BJ (cell line): ENCODE measurements around the gene PCTP. TPM values are rescaled to one million over a fixed set of nuclear protein-coding genes. Genes with fewer than 3 reads are reported as not detected.

ENCODE experiments used
- CTCF ChIA-PET: fragments of 350-600 bp; formaldehyde crosslinking; extraction: SDS; loops from one replicate; lab custom pipeline; 2021; ENCODE audit warnings: antibody characterized with exemption, inconsistent platforms; lab: Yijun Ruan, JAX
- POLR2A ChIA-PET: fragments of 300-600 bp; sonication (Branson Sonifier 250); formaldehyde crosslinking; extraction: SDS; loops from one replicate; lab custom pipeline; 2021; ENCODE audit warnings: antibody characterized with exemption; lab: Charles Lee
- DNase-seq: peaks from one replicate; pipeline ENCODE4 v3.0.0-alpha.2; 2011; ENCODE audit warnings: low read depth
- H3K27me3 ChIP-seq: 2 replicates; pipeline ENCODE4 v1.6.0; 2011; ENCODE audit warnings: low read length; ENCODE audit not compliant: control insufficient read depth, insufficient read depth
- H3K36me3 ChIP-seq: 2 replicates; pipeline ENCODE4 v1.5.1; 2011; ENCODE audit warnings: low read length; ENCODE audit not compliant: control insufficient read depth, insufficient read depth
- H3K4me3 ChIP-seq: 2 replicates; pipeline ENCODE4 v1.5.1; 2011; ENCODE audit warnings: low read depth, mild to moderate bottlenecking, control low read depth, low read length
- polyA plus RNA-seq: library from polyadenylated mRNA; depleted of rRNA; stranded (reverse); fragments of >200 nt; gene quantifications from 2 replicates; pipeline ENCODE4 v1.2.3, GENCODE V29; 2011; rRNA removed
- TF ChIP-seq, protein P1 (sequence below): IDR thresholded peaks from 2 replicates; pipeline ENCODE4 v1.5.1; 2011; ENCODE audit warnings: low read depth, mild to moderate bottlenecking, control low read depth, inconsistent platforms, low read length, moderate library complexity; ENCODE audit not compliant: insufficient read depth

Gene PCTP
- polyA plus RNA-seq, 1 experiment = 10.2 TPM

GRCh38 chr17:55822028-55822427 is 71.2 kb downstream of the PCTP start:
- ChIA-PET CTCF (no interaction called here), POLR2A (no interaction called here)
- H3K4me3 ChIP-seq = no peak overlapping the region
- H3K27me3 ChIP-seq = no peaks in the 10 kb centered on the region
- TF ChIP-seq, protein P1, sequence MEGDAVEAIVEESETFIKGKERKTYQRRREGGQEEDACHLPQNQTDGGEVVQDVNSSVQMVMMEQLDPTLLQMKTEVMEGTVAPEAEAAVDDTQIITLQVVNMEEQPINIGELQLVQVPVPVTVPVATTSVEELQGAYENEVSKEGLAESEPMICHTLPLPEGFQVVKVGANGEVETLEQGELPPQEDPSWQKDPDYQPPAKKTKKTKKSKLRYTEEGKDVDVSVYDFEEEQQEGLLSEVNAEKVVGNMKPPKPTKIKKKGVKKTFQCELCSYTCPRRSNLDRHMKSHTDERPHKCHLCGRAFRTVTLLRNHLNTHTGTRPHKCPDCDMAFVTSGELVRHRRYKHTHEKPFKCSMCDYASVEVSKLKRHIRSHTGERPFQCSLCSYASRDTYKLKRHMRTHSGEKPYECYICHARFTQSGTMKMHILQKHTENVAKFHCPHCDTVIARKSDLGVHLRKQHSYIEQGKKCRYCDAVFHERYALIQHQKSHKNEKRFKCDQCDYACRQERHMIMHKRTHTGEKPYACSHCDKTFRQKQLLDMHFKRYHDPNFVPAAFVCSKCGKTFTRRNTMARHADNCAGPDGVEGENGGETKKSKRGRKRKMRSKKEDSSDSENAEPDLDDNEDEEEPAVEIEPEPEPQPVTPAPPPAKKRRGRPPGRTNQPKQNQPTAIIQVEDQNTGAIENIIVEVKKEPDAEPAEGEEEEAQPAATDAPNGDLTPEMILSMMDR = no peak
- H3K36me3 ChIP-seq = no peaks in the 10 kb centered on the region
- no peak for DNase-seq

- TF ChIP-seq, protein P1 = no peak
- POLR2A ChIA-PET = no interaction called here
- Histone ChIP-seq H3K4me3 (no peak overlapping the region), H3K36me3 (no peaks in the 10 kb centered on the region), H3K27me3 (no peaks in the 10 kb centered on the region)
- CTCF ChIA-PET = interaction anchor here (0.6 to 1.2 kb wide), 2 partner anchors 223 to 476 kb away, joined by 3 read pairs; no protein-coding TSS in a partner anchor
- DNase-seq = no peak
These were observed 74.4 kb downstream of the PCTP start for GRCh38 chr17:55825213-55825612.

Other genes starting within 250 kb of the PCTP start
- gene SMIM36, start 239.6 kb upstream of the PCTP start, polyA plus RNA-seq = not detected in 2 replicates
- 0.07 TPM in 2 replicates for gene TMEM100, start 28.2 kb upstream of the PCTP start, polyA plus RNA-seq